GM10248 (cell line): Measurements from ENCODE around the gene USB1.

ENCODE experiments used
- CTCF ChIA-PET: fragments of 300-600 bp; sonication (Branson Sonifier 250); formaldehyde crosslinking; extraction: SDS; loops from one replicate; lab custom pipeline; 2021; ENCODE audit warnings: antibody characterized with exemption; lab: Yijun Ruan, JAX
- POLR2A ChIA-PET: fragments of 350-650 bp; sonication (Branson Sonifier 250); formaldehyde crosslinking; extraction: SDS; loops from one replicate; lab custom pipeline; 2020; ENCODE audit warnings: antibody characterized with exemption; lab: Yijun Ruan, JAX
- DNase-seq: peaks from one replicate; pipeline ENCODE4 v3.0.0; 2012; ENCODE audit errors: extremely low spot score
- TF ChIP-seq, protein P1 (sequence below): IDR thresholded peaks from 2 replicates; pipeline ENCODE4 v1.5.1; 2012; ENCODE audit warnings: mild to moderate bottlenecking, low read depth; ENCODE audit errors: extremely low read depth, missing control alignments, control extremely low read depth

Gene USB1

DNA sequence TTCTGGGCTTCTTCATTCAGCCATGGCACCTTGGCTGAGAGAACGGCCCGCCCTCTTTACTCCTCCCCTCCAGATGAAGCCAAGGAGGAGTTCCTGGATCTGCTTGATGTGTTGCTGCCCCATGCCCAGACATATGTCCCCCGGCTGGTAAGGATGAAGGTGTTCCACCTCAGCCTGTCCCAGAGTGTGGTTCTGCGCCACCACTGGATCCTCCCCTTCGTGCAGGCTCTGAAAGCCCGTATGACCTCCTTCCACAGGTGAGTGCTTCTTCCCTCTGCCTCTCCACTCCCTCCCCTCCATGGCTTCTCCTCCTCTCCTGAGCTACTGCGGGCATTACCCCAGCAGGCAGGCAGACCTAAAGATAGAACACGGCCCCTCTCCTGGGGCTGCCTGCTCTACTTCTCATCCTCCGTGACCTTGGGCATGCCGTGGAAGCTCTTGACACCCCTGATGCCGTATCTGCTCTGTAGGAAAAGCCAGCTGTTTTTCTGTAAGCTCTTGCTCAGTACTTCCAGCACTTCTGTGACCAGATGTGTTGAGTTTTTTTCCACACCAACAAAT is 8.7 kb downstream of the USB1 start:
- ChIA-PET POLR2A (no interaction called here), CTCF (interaction anchor here (1.9 kb wide), 1 partner anchor 10 kb away, joined by 9 read pairs; the partner anchor contains the start of genes USB1 and ZNF319)
- DNase-seq, result no peak
- TF ChIP-seq, protein P1, sequence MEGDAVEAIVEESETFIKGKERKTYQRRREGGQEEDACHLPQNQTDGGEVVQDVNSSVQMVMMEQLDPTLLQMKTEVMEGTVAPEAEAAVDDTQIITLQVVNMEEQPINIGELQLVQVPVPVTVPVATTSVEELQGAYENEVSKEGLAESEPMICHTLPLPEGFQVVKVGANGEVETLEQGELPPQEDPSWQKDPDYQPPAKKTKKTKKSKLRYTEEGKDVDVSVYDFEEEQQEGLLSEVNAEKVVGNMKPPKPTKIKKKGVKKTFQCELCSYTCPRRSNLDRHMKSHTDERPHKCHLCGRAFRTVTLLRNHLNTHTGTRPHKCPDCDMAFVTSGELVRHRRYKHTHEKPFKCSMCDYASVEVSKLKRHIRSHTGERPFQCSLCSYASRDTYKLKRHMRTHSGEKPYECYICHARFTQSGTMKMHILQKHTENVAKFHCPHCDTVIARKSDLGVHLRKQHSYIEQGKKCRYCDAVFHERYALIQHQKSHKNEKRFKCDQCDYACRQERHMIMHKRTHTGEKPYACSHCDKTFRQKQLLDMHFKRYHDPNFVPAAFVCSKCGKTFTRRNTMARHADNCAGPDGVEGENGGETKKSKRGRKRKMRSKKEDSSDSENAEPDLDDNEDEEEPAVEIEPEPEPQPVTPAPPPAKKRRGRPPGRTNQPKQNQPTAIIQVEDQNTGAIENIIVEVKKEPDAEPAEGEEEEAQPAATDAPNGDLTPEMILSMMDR, result no peak

- TF ChIP-seq, protein P1, result no peak
- ChIA-PET POLR2A (no interaction called here), CTCF (interaction anchor here (0.7 to 1.9 kb wide), 5 partner anchors 8 to 111 kb away, joined by 3 to 9 read pairs (median 3); partner anchors contain the start of genes USB1 and ZNF319)
- no peak for DNase-seq
Measured at GRCh38 chr16:58010886-58011285, 9.7 kb downstream of the USB1 start.

DNA sequence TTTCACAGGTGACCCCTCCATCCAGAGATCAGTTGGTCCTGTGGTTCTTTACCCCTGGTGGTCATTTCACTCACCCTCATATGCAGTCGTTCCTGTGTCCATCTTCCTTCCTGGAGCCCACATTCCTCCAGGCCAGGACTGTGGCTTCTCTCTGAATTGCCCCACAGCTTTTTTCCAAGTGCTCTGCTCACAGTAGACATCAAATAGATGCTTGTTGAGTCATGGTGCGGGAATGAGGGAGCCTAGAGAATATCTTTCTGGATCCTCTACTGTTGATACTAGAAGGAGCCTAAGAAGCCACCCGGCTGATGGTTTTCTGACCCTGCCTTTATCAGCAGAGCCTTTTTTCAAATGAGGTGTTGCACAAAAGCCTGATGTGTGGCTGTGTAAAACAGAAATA is 10.4 kb downstream of the USB1 start:
- CTCF ChIA-PET, result interaction anchor here (1.9 to 2.0 kb wide), 2 partner anchors 10 to 12 kb away, joined by 5 to 9 read pairs; partner anchors contain the start of genes USB1 and ZNF319
- POLR2A ChIA-PET, result no interaction called here
- no peak for DNase-seq
- TF ChIP-seq, protein P1, result no peak

- no peak for DNase-seq
- ChIA-PET POLR2A (no interaction called here), CTCF (interaction anchor here (2.0 kb wide), 1 partner anchor 11 kb away, joined by 5 read pairs; the partner anchor contains the start of gene USB1)
- TF ChIP-seq, protein P1, result no peak
Measured at GRCh38 chr16:58012481-58012880, 11.3 kb downstream of the USB1 start.

GRCh38 chr16:58013201-58013956 is 12.2 kb downstream of the USB1 start:
- TF ChIP-seq, protein P1, result no peak
- POLR2A ChIA-PET, result no interaction called here
- DNase-seq, result no peak
- CTCF ChIA-PET, result interaction anchor here (0.7 to 2.0 kb wide), 4 partner anchors 10 to 114 kb away, joined by 3 to 5 read pairs (median 4); partner anchors contain the start of genes USB1 and ZNF319

GRCh38 chr16:58016840-58017446 is 15.7 kb downstream of the USB1 start:
- POLR2A ChIA-PET, result interaction anchor here (0.7 kb wide), 1 partner anchor 369 kb away, joined by 3 read pairs; no protein-coding TSS in a partner anchor
- CTCF ChIA-PET, result interaction anchor here (0.9 to 1.0 kb wide), 2 partner anchors 12 to 179 kb away, joined by 3 read pairs; no protein-coding TSS in a partner anchor
- TF ChIP-seq, protein P1, result no peak
- DNase-seq, result no peak
